DMS153 (cell line): ENCODE results near the gene AARS1.
"Not testable (repeated sequence)": the region's sequence is repeated elsewhere in the genome, so short reads cannot be mapped to it uniquely, and the experiment has no call there.

Source experiments
- DNase-seq: peaks from one replicate; lab custom pipeline; 2025; lab: John Stamatoyannopoulos, UW

The AARS1 gene

GRCh38 chr16:70271696-70272095 lies 17.6 kb downstream of the AARS1 start:
- no peak for DNase-seq

GRCh38 chr16:70270176-70270575 lies 19.1 kb downstream of the AARS1 start:
- DNase-seq, result no peak

- no peak for DNase-seq
Observed at GRCh38 chr16:70269471-70269870, 19.8 kb downstream of the AARS1 start.

GRCh38 chr16:70267922-70268321 lies 21.4 kb downstream of the AARS1 start:
- not testable (repeated sequence) for DNase-seq

GRCh38 chr16:70267516-70267915 lies 21.8 kb downstream of the AARS1 start:
- no peak for DNase-seq

GRCh38 chr16:70259903-70260302 lies 29.4 kb downstream of the AARS1 start:
- DNase-seq, result not testable (repeated sequence)

- DNase-seq, result no peak
Observed at GRCh38 chr16:70258946-70259345, 30.4 kb downstream of the AARS1 start.

- no peak for DNase-seq
Observed at GRCh38 chr16:70258065-70258464, 31.2 kb downstream of the AARS1 start.

GRCh38 chr16:70257391-70257790 lies 31.9 kb downstream of the AARS1 start:
- DNase-seq, result no peak

GRCh38 chr16:70255574-70255973 lies 33.7 kb downstream of the AARS1 start:
- DNase-seq, result no peak

GRCh38 chr16:70254965-70255286 lies 34.4 kb downstream of the AARS1 start:
- no peak for DNase-seq

- no peak for DNase-seq
Observed at GRCh38 chr16:70254180-70254964, 34.9 kb downstream of the AARS1 start.

- no peak for DNase-seq
Observed at GRCh38 chr16:70253291-70254106, 35.8 kb downstream of the AARS1 start.

- DNase-seq, result no peak
Observed at GRCh38 chr16:70252355-70252988, 36.8 kb downstream of the AARS1 start.

- DNase-seq, result peak; percentile 83
Observed at GRCh38 chr16:70251629-70252354, 37.5 kb downstream of the AARS1 start, which contains the start of gene EXOSC6. EXOSC6 (minus strand) TSS chr16:70251940; CDS start chr16:70251900, 40 bp downstream.

- no peak for DNase-seq
Observed at GRCh38 chr16:70250748-70251628, 38.3 kb downstream of the AARS1 start.

- DNase-seq, result not testable (repeated sequence)
Observed at GRCh38 chr16:70249697-70250096, 39.6 kb downstream of the AARS1 start.

- DNase-seq, result not testable (repeated sequence)
Observed at GRCh38 chr16:70238773-70239172, 50.5 kb downstream of the AARS1 start.

- DNase-seq, result not testable (repeated sequence)
Observed at GRCh38 chr16:70231831-70232230, 57.5 kb downstream of the AARS1 start.

GRCh38 chr16:70226024-70226423 lies 63.3 kb downstream of the AARS1 start:
- DNase-seq, result not testable (repeated sequence)

GRCh38 chr16:70225430-70225829 lies 63.9 kb downstream of the AARS1 start:
- not testable (repeated sequence) for DNase-seq
